H9 (cell line): ENCODE data around the gene GLP2R. TPM values are rescaled to one million over a fixed set of nuclear protein-coding genes. Genes with fewer than 3 reads are reported as not detected.

Source experiments
- DNase-seq: peaks from one replicate; pipeline ENCODE4 v3.0.0-alpha.2; 2017
- H2AFZ ChIP-seq: one replicate; pipeline ENCODE4 v1.6.1; 2013; ENCODE audit warnings: mild to moderate bottlenecking, low read length, control low read depth, moderate library complexity
- H2AK5ac ChIP-seq: 2 replicates; pipeline ENCODE4 v1.6.1; 2013; ENCODE audit warnings: low read length, control low read depth, mixed read lengths; ENCODE audit not compliant: insufficient read length
- H2BK120ac ChIP-seq: one replicate; pipeline ENCODE4 v1.6.1; 2013; ENCODE audit warnings: low read depth, mild to moderate bottlenecking, low read length, control low read depth, inconsistent platforms; ENCODE audit not compliant: poor library complexity, severe bottlenecking
- H2BK12ac ChIP-seq: 2 replicates; pipeline ENCODE4 v1.6.1; 2013; ENCODE audit warnings: low read length, control low read depth, mixed read lengths, low read depth; ENCODE audit not compliant: insufficient read length
- H2BK15ac ChIP-seq: 2 replicates; pipeline ENCODE4 v1.6.1; 2013; ENCODE audit warnings: low read depth, low read length, control low read depth
- H2BK20ac ChIP-seq: one replicate; pipeline ENCODE4 v1.6.1; 2013; ENCODE audit warnings: low read depth, mild to moderate bottlenecking, low read length, control low read depth, inconsistent platforms; ENCODE audit not compliant: poor library complexity, severe bottlenecking
- H2BK5ac ChIP-seq: 2 replicates; pipeline ENCODE4 v1.6.1; 2013; ENCODE audit warnings: low read length, control low read depth, mixed read lengths; ENCODE audit not compliant: insufficient read length
- H3K14ac ChIP-seq: 2 replicates; pipeline ENCODE4 v1.6.1; 2013; ENCODE audit warnings: low read length, control low read depth; ENCODE audit not compliant: insufficient read depth
- H3K18ac ChIP-seq: 2 replicates; pipeline ENCODE4 v1.6.1; 2013; ENCODE audit warnings: low read depth, mild to moderate bottlenecking, mixed read lengths, low read length, control low read depth; ENCODE audit not compliant: insufficient read length
- H3K23ac ChIP-seq: 2 replicates; pipeline ENCODE4 v1.6.1; 2013; ENCODE audit warnings: low read length, control low read depth, mixed read lengths, low read depth; ENCODE audit not compliant: insufficient read length
- H3K23me2 ChIP-seq: 2 replicates; pipeline ENCODE4 v1.6.1; 2013; ENCODE audit warnings: low read depth, mild to moderate bottlenecking, mixed read lengths, low read length, control low read depth; ENCODE audit not compliant: insufficient read length, poor library complexity, severe bottlenecking
- H3K27ac ChIP-seq: 2 replicates; pipeline ENCODE4 v1.5.1; 2013; ENCODE audit warnings: low read length, control low read depth, mixed read lengths, low read depth; ENCODE audit not compliant: insufficient read length
- H3K27me3 ChIP-seq: 2 replicates; pipeline ENCODE4 v1.6.1; 2013; ENCODE audit warnings: low read length, control low read depth, inconsistent platforms; ENCODE audit not compliant: insufficient read depth
- H3K4ac ChIP-seq: 2 replicates; pipeline ENCODE4 v1.6.1; 2013; ENCODE audit warnings: low read depth, mild to moderate bottlenecking, control low read depth, inconsistent platforms, low read length, moderate library complexity
- H3K4me1 ChIP-seq: 2 replicates; pipeline ENCODE4 v1.6.1; 2013; ENCODE audit warnings: low read length, control low read depth, inconsistent platforms; ENCODE audit not compliant: insufficient read depth
- H3K4me2 ChIP-seq: 2 replicates; pipeline ENCODE4 v1.6.1; 2013; ENCODE audit warnings: low read length, control low read depth, mixed read lengths; ENCODE audit not compliant: insufficient read length, insufficient read depth
- H3K56ac ChIP-seq: 2 replicates; pipeline ENCODE4 v1.6.1; 2013; ENCODE audit warnings: low read depth, mild to moderate bottlenecking, mixed read lengths, low read length, control low read depth; ENCODE audit not compliant: insufficient read length
- H3K79me1 ChIP-seq: 2 replicates; pipeline ENCODE4 v1.6.1; 2013; ENCODE audit warnings: low read depth, mild to moderate bottlenecking, moderate library complexity, low read length, control low read depth, inconsistent platforms; ENCODE audit not compliant: insufficient read depth, poor library complexity, severe bottlenecking
- H3K79me2 ChIP-seq: 2 replicates; pipeline ENCODE4 v1.6.1; 2013; ENCODE audit warnings: low read length, control low read depth, inconsistent platforms; ENCODE audit not compliant: insufficient read depth
- H3K9ac ChIP-seq: 2 replicates; pipeline ENCODE4 v1.6.1; 2013; ENCODE audit warnings: low read length, control low read depth, mixed read lengths; ENCODE audit not compliant: insufficient read length; ENCODE audit errors: extremely low read depth
- H3K9me3 ChIP-seq: one replicate; pipeline ENCODE4 v1.6.1; 2013; ENCODE audit warnings: low read depth, low read length, inconsistent platforms; ENCODE audit not compliant: control insufficient read depth
- H3T11ph ChIP-seq: one replicate; pipeline ENCODE4 v1.6.1; 2013; ENCODE audit warnings: mild to moderate bottlenecking, low read length, control low read depth, inconsistent platforms
- H4K20me1 ChIP-seq: one replicate; pipeline ENCODE4 v1.6.1; 2013; ENCODE audit not compliant: control insufficient read depth, insufficient read length, insufficient read depth
- H4K5ac ChIP-seq: 2 replicates; pipeline ENCODE4 v1.6.1; 2013; ENCODE audit warnings: low read depth, mild to moderate bottlenecking, mixed read lengths, low read length, control low read depth; ENCODE audit not compliant: insufficient read length
- H4K8ac ChIP-seq: replicated peaks from 2 replicates; pipeline ENCODE4 v1.6.1; 2013; ENCODE audit warnings: low read length, control low read depth, mixed read lengths, low read depth; ENCODE audit not compliant: insufficient read length
- H4K91ac ChIP-seq: 2 replicates; pipeline ENCODE4 v1.6.1; 2013; ENCODE audit warnings: low read depth, mild to moderate bottlenecking, moderate library complexity, mixed read lengths, low read length, control low read depth; ENCODE audit not compliant: insufficient read length
- H3K27ac Mint-ChIP-seq, 3 experiments: 2 replicates in 2 of 3; 3 replicates in 1 of 3; pipeline ENCODE4 v1.8.0; 2020 to 2021; ENCODE audit warnings: mixed read lengths in 3 of 3, mild to moderate bottlenecking in 1 of 3, moderate library complexity in 1 of 3
- H3K27me3 Mint-ChIP-seq: 2 replicates; pipeline ENCODE4 v1.8.0; 2021; ENCODE audit warnings: low read depth, mild to moderate bottlenecking, moderate library complexity, mixed read lengths
- H3K36me3 Mint-ChIP-seq, 3 experiments: 2 replicates in 2 of 3; 3 replicates in 1 of 3; pipeline ENCODE4 v1.8.0; 2020 to 2021; ENCODE audit warnings: low read depth in 3 of 3, mixed read lengths in 3 of 3; ENCODE audit not compliant: insufficient read depth in 1 of 3
- H3K4me1 Mint-ChIP-seq, 2 experiments: 2 replicates each; pipeline ENCODE4 v1.8.0; 2020; ENCODE audit warnings: mixed read lengths in 2 of 2
- H3K4me3 Mint-ChIP-seq, 2 experiments: 2 replicates in 1 of 2; 3 replicates in 1 of 2; pipeline ENCODE4 v1.8.0; 2020 to 2021; ENCODE audit warnings: mild to moderate bottlenecking in 2 of 2, mixed read lengths in 2 of 2, moderate library complexity in 1 of 2
- H3K9me3 Mint-ChIP-seq, 2 experiments: 2 replicates in 1 of 2; 3 replicates in 1 of 2; pipeline ENCODE4 v1.8.0; 2020; ENCODE audit warnings: mild to moderate bottlenecking in 2 of 2, mixed read lengths in 2 of 2, moderate library complexity in 1 of 2
- CTCF ChIP-seq: fragments of 200-600 bp; sonication (generic); conservative IDR thresholded peaks from 3 replicates; pipeline ENCODE4 v1.8.0; 2021; ENCODE audit warnings: antibody characterized with exemption, mild to moderate bottlenecking
- WGBS: extraction: QIAGEN DNeasy Blood & Tissue Kit; methylation state at CpG from one replicate; pipeline ENCODE4 v1.1.7; 2013; ENCODE audit warnings: missing lambda C conversion rate, low lambda C conversion rate, mixed read lengths; ENCODE audit not compliant: insufficient read length; ENCODE audit errors: extremely low coverage; 5-methylcytosine and 5-hydroxymethylcytosine counted together
- total RNA-seq: library from RNA; stranded (reverse); gene quantifications from 2 replicates; pipeline ENCODE4 v1.2.1, GENCODE V29; 2021

Gene GLP2R
- total RNA-seq, 1 experiment from 2014 or later: not detected

- no peak overlapping the region for H3K18ac ChIP-seq
- no peaks in the 10 kb centered on the region for H3K4me1 ChIP-seq
- no peak overlapping the region for H3K4me2 ChIP-seq
- H3K23ac ChIP-seq: no peak overlapping the region
- no peak overlapping the region for H3T11ph ChIP-seq
- peak; percentile 5 for DNase-seq
- H3K9me3 Mint-ChIP-seq: peaks cover 3% of the 10 kb centered on the region in 2 experiments; a peak in 2 of 5 replicates
- H3K4ac ChIP-seq: no peak overlapping the region
- no peak overlapping the region; a peak in 1 of 7 replicates for H3K27ac Mint-ChIP-seq
- H3K4me1 Mint-ChIP-seq: no peaks in the 10 kb centered on the region
- H4K5ac ChIP-seq: no peak overlapping the region
- no peaks in the 10 kb centered on the region for H3K27me3 ChIP-seq
- no peaks in the 10 kb centered on the region for H3K79me2 ChIP-seq
- no peaks in the 10 kb centered on the region for H3K9me3 ChIP-seq
- H2BK12ac ChIP-seq: no peak overlapping the region
- WGBS: no CpG with 5 or more reads among the region's 5 CpGs
- no peaks in the 10 kb centered on the region for H3K23me2 ChIP-seq
- H2AK5ac ChIP-seq: no peak overlapping the region
- H3K27me3 Mint-ChIP-seq: peaks cover 8% of the 10 kb centered on the region
- H3K14ac ChIP-seq: no peak overlapping the region
- no peak overlapping the region for H2BK15ac ChIP-seq
- H3K27ac ChIP-seq: no peak overlapping the region
- no peak overlapping the region for H2BK120ac ChIP-seq
- no peaks in the 10 kb centered on the region for H3K79me1 ChIP-seq
- no peaks in the 10 kb centered on the region for H3K36me3 Mint-ChIP-seq
- no peak overlapping the region for H2AFZ ChIP-seq
- H4K20me1 ChIP-seq: no peaks in the 10 kb centered on the region
- no peak overlapping the region for H2BK5ac ChIP-seq
- no peak overlapping the region for H3K4me3 Mint-ChIP-seq
- H3K9ac ChIP-seq: no peak overlapping the region
- H2BK20ac ChIP-seq: no peak overlapping the region
- TF ChIP-seq CTCF: no peak
- no peak overlapping the region for H4K8ac ChIP-seq
- H4K91ac ChIP-seq: no peak overlapping the region
- H3K56ac ChIP-seq: no peak overlapping the region
These were observed 24.4 kb downstream of the GLP2R start for GRCh38 chr17:9850151-9850550.
